NCI-H1930 (cell line): ENCODE results near the gene CNTFR.

ENCODE experiments used
- DNase-seq, 2 experiments: peaks; one replicate each; lab custom pipeline; 2025; lab: John Stamatoyannopoulos, UW

Gene CNTFR

DNA sequence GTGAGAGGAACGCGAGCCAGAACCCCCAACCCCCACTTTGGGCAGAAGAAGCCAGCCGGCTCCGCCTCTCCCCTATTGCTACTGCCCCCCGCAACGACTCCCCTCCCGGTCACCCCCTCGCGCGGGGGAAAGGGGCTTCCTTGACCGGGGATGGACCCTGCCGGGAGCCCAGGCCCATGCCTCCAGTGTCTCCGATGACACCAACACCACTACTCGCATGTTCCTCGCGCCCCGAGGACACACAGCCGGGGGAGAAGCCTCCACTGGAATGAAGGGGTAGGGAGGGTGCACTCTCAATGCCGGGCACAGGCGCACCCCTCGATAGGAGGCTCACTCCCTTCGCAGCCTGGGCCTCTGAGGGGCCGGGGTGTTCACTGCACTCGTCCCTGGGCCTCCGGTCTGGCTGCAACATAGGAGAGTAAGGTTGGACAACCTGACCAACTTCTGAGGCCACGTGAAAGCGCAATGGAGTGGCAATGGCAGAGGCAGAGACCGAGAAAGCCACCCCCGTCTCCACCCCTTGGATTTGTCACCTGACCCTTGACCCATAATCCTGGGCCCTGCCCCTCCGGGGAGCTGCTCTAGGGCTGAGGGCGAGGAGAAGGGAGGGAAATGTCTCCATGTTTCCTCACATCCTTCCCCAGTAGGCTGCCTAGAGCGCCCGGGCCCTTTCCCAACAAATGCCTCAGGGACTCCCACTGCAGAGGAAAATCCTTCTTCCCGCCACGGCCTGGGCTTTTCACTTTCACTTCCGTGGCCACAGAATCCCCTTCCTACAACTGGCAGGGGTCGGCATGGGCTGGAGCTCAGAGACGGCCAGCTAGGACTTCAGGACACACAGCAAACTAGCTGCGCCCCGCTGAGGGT is 1.1 kb upstream of the CNTFR start:
- no peak for DNase-seq

DNA sequence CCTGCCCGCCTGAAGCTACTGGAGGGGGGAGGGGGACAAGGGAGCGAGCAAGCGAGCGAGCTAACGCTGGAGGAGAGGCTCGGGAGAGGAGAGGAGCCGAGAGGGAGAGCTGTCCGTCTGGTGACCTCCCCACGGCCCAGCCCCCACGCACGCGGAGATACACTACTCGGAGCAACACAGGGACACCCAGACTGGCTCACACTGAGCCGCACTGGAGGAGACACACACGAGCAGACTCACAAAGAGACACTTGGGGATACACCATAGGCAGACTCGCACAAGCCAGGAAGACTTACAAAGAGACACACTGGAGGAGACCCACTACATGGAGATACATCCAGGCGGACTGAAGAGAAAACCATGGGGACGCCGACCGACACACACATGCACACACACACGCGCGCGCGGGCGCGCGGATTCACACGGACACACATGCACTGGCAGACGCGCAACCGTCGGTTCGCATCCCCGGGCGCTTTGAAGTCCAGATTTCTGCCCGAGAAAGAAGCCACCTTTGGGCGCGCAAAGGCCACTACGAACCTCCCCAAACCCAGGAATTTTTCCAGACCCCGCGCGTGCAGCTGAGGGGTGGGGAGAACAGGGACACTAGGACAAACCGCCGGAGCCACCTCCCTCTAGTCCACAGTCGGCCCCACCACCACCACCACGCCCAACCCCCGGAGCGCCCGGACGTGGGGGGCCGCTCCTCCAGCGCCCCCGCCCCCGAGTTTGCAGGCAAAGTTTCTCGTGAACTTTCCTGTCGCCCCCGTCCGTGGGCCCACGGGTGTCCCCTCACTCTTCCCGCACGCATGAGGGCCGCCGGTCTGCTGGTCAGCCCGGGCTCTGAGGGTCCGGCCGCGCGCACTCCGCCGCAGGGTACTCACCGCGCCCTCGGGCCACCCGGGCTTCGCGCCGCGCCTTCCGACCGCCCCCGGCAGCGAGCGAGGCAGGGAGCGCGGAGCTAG is 571 bp downstream of the CNTFR start:
- DNase-seq: no peak

DNA sequence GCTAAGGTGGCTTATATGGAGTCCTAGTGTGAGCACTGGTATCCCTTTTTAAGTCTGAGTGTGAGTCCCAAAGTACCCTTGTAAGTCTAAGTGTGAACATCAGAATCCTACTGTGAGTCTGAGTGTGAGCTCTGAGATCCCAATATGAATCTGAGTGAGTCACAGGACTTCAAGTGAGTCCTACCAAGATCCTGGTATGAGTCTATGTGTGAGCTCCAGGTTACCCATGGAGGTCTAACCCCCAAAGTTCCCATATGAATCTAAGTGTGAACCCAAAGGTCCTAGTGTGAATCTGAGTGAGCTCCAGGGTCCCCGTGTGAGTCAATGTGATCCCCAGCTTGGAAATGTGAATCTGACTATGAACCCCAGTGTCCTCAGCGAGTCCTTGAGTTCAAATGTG is 2.3 kb downstream of the CNTFR start:
- DNase-seq: no peak

GRCh38 chr9:34585946-34586669 is 3.4 kb downstream of the CNTFR start:
- DNase-seq: no peak

GRCh38 chr9:34584970-34585369 is 4.6 kb downstream of the CNTFR start:
- no peak for DNase-seq

DNA sequence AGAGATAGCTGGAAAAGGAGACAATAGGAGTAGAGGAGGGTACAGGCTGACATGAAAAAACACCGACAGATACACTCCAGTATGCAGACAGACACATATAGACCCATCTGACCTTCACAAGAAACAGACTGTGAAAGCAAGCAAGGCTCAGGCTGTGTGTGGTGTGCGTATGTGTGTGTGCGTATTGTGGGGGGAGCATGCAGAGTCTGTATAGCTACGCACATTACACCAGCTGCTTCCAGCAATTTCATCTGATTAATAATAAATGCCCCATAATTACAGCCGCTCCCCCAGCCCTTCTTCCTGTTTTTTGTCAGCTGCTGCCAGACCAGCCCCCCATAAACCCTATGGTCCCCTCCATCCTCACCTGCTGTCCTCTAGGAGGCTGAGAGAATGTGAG is 6.7 kb downstream of the CNTFR start:
- no peak for DNase-seq

- no peak for DNase-seq
Measured at GRCh38 chr9:34581318-34581717, 8.2 kb downstream of the CNTFR start.

GRCh38 chr9:34580358-34580757 is 9.2 kb downstream of the CNTFR start:
- DNase-seq: no peak

GRCh38 chr9:34579808-34580163 is 9.7 kb downstream of the CNTFR start:
- DNase-seq: no peak

DNA sequence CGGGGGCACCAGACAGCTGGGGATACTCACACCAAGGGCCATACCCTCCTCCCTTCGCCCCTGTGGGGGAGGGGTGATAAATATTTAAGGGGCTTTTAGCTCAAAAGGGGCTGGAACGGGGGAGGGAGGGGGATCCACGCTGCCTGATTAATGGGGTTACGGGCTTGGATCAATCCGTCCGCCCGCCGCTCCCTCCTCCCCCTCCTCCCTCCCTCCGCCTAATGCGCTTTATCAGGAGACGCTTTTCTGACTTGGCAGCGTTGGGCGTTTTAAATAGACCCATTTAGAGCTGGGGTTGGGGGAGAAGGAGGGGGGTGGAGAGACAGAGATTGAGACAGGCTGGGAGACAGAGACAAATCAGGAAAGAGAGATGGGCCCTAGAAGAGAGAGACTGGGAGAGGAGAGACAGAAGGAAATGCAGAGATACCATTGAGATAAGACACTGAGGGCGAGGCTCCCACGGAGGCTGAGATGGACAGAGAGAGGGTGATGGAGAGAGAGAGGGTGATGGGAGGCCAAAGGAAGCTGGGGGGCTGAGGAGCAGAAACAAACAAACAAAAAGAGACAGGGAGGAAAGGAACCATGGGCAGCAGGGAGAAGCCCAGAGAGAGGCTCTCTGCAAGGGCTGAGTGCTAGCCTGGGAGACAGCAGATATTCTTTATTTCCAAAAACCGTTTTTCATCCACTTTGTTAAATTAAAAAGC is 10.3 kb downstream of the CNTFR start:
- DNase-seq: no peak

DNA sequence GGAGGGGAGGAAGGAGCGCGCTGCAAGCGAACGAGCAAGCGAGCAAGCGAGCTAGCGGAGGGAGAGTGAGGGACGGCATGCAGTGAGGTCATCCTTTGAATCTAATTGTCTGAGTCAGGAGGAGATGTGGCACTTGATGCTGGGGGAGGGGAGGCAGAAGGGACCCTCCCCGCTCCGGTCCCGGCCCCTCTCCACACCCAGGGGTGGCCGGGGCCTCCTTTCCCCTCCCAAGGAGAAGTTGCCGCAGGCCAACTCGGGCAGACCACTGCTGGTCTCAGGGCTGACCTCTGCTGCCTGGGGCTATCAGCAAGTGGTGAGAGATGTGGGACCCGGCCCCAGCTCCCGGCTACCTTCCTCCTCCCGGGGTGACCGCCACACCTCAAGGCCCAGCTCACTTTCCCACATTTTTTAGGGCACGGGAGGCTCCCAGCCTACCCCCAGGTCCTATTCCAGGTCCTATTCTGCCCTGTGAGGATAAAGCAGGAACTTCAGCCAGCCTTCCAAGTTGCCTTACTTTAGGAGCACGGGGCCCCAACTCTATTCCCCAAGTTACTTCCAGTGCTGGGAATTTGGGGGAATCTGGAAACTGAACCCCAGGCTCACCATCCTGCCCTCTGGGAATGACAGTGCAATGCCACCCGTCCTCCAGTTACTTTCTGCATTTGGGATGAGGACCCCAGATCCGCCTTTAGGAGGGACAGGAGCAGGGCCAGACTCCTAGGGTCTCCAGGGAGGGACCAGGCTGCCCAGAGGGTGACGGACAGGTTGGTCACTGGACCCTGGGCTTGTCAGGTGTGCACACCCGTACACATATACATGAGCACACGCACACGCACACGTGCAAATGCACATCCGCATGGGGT is 11.1 kb downstream of the CNTFR start:
- DNase-seq: no peak

- no peak for DNase-seq
Measured at GRCh38 chr9:34577400-34578240, 11.9 kb downstream of the CNTFR start.

DNA sequence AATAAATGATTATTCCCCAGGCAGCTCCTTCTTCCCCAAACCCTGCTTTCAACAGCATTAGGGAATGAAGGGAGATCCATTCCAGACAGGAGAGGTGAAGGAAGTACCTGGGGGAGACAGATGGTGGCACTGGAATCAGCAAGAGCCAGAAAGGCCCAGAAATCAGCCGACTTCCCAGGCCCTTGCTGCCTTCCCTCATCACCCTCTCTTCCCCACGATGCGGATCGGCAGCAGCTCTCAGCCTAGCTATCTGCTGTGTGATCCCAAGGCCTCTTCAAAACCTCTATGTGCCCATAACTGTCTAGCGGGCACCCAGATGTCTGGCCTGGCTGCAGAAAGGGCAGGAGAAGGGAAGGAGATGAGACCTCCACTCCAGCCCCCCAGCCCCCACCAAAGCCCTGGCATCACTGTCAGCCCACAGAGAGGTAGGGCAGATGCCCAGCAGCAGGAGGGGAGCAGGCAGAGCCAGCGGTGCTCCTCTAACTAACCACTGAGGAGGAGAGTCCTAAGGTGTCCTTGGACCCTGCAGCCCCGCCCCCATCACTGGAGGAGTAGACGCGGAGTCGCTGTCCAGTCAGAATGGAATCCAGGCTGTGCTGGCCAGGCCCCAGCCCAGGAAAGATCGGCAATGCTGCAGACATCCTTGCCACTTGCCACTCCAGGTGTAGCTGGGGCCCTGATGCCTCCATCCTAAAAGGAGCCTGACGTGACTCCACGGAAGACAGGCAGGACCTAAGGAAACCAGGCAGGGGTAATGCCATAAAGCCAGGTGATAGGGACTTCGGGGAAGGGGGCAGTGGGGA is 12.7 kb downstream of the CNTFR start:
- DNase-seq: no peak

DNA sequence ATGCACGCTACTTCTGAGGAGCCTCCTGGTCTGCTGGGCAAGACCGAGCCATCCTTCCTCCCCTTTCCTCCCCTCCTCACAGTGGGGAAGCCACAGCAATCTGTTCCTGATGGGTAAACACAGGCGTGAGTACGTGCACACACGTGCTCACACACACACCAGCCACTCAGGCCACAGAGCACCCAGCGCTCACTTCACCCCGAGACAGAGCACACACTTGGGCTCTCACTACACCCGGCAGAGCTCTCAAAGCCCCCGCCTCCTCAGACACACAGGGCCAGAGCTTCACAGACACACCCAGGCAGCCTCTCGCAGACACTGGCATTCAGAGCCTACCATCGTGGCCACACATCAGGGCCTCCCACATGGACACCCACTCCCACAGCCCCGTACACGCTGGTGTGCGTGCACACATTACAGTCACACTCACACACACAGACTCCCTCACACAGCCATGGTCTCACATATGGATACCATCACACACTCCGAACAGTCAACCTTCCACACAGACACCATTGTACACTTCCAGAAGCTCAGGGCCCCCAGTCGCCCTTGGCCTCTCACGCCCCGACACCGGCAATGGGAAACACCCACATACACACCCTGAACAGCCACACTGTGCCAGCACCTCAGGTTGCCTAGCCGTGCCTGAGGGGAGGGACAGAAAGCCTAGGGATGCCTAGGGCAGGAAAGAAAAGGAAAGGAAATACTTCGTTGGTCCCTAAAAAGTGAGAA is 13.5 kb downstream of the CNTFR start:
- no peak for DNase-seq

DNA sequence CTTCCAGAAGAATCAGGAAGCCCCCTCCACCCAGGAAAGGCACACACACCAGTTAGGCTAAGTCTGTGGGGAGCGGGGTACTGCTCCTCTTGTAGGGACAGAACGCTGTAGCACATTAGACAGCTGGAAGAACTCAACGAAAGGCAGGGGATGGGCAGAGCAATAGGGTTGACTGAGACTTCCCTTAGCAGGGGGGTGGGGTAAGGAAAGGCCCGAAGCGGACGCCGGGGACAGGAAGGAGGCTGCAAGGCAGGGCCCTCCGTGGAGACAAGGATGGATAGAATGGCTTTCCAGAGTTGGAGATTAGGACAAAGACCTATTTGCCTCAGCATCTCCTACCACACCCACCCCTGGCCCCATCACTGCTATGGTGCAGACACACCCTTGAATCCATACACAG is 14.3 kb downstream of the CNTFR start:
- DNase-seq: no peak

- DNase-seq: no peak
Measured at GRCh38 chr9:34574571-34574970, 15.0 kb downstream of the CNTFR start.

DNA sequence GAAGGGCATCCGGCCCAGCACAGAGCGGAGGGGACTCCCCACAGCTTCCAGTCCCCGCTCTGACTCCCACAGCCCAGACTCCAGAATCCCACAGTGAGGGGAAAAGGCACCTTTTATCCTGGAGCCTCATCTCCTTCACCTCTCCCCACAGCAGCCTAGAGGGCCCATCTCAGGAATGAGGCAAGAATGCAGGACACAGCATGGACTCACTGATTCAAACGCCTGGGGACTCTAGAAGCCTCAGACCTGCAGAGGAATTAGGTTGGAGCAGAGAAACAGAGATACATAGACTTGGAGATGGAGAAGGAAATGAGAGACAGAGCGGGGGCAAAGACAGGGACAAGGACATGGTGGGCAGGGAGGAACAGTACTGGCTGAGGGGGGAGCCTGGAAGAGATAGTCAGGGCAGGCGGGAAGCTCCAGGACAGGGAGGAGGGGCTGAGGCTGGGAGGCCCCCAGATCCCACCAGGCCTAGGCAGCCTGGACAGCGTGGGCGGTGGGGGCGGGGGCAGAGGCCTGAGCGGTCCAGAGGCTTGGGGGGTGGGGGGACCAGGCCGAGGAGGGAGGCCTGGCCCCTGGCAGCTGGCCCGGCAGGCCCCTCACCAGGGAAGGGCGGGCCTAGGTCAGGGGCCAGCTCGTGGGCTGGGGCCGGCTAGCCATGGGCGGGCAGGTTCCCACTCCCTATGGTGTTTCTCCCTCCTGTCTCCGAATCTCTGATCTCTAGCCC is 15.8 kb downstream of the CNTFR start:
- no peak for DNase-seq

GRCh38 chr9:34572628-34573027 is 16.9 kb downstream of the CNTFR start:
- no peak for DNase-seq
